AG10803 (cell line): Measurements from ENCODE around the gene SAV1.

Source experiments
- DNase-seq: peaks from one replicate; pipeline ENCODE4 v3.0.0; 2010; ENCODE audit warnings: low read depth
- H3K4me3 ChIP-seq: 2 replicates; pipeline ENCODE4 v1.5.1; 2011; ENCODE audit warnings: mild to moderate bottlenecking, low read length, control low read depth
- TF ChIP-seq, protein P1 (sequence below): conservative IDR thresholded peaks from 2 replicates; pipeline ENCODE4 v1.5.1; 2011; ENCODE audit warnings: mild to moderate bottlenecking, low read length, control low read depth, inconsistent platforms

The SAV1 gene

DNA sequence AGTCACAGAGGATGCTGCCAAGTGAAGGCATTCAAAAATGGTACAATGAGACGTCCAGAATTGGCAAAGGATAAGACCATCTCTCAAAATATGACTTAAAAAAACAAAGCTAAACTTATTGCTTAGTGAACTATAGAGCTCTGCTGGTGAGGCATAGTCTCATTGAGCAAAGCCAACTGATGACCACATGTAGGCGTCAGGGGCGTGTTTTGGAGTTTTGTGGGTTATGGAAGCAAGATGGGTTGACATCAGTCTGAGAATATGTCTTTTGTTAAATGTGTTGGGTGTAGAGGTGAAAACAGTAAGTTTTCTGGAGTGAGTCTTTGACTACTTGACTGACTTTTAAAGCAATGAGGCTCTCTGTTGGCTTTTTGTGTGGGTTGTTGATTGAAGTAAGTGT, 60.9 kb downstream of the SAV1 start:
- peak; percentile 89 for DNase-seq
- no peak overlapping the region for H3K4me3 ChIP-seq
- TF ChIP-seq, protein P1, sequence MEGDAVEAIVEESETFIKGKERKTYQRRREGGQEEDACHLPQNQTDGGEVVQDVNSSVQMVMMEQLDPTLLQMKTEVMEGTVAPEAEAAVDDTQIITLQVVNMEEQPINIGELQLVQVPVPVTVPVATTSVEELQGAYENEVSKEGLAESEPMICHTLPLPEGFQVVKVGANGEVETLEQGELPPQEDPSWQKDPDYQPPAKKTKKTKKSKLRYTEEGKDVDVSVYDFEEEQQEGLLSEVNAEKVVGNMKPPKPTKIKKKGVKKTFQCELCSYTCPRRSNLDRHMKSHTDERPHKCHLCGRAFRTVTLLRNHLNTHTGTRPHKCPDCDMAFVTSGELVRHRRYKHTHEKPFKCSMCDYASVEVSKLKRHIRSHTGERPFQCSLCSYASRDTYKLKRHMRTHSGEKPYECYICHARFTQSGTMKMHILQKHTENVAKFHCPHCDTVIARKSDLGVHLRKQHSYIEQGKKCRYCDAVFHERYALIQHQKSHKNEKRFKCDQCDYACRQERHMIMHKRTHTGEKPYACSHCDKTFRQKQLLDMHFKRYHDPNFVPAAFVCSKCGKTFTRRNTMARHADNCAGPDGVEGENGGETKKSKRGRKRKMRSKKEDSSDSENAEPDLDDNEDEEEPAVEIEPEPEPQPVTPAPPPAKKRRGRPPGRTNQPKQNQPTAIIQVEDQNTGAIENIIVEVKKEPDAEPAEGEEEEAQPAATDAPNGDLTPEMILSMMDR = no peak

GRCh38 chr14:50606468-50606867, 61.6 kb downstream of the SAV1 start:
- TF ChIP-seq, protein P1 = no peak
- H3K4me3 ChIP-seq = no peak overlapping the region
- DNase-seq = no peak

DNA sequence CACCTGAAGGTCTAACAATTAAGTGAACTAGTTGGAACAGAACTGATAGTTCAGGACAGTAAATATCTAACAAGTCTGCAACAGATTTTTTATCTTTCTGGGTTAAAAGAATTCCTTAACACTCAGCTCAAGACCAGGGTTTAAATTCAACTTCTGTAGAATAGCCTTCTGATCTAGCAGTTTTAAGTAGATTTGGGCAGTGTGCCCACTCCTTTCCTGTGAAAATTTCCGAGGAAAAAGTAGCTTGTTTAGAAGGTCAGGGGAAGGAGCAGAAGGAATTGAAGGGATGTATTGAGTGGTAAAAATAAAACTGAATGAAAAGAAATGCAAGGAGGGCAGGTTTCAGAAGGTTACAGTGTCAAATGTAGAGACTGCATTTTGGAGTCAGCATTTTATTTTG, 62.3 kb downstream of the SAV1 start:
- no peak overlapping the region for H3K4me3 ChIP-seq
- no peak for DNase-seq
- TF ChIP-seq, protein P1 = no peak

DNA sequence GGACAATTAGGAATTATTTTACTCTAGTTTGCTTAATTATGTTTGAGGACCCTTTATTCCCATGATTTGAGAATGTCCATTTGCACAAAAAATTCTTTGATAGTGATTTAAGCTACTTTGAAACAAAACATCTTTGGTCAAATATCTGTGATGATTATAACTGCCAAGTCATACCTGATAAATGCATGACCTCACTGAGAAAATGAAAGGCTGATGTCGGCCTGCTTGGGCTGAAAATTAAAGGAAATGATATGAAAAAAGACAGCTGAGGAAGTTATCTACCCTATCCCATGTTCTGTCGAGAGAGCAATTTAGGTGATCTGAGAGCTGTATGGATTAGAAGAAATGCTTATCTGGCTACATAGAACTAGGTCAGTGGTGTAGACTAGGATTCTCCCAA, 64.5 kb downstream of the SAV1 start:
- TF ChIP-seq, protein P1 = no peak
- H3K4me3 ChIP-seq = no peak overlapping the region
- no peak for DNase-seq

GRCh38 chr14:50602035-50602434, 66.1 kb downstream of the SAV1 start:
- TF ChIP-seq, protein P1 = no peak
- no peak overlapping the region for H3K4me3 ChIP-seq
- DNase-seq = no peak

DNA sequence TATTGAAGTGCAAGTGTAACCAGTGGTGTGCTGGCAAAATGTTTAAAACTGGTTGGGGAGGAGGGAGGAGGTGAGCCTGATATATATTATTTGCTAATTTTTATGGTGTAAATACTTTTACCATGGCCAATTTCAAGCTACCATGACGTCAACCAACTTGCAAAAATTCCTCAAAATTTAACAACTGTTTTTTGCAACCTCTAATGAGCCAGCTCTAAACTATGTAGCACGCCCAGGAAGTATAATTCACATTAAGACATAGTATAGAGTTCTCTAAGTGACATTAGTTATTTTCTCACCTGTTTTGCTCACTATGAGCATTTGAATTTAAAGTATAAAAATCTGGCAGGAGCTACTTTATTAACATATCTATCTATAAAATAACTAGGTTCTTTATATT, 66.7 kb downstream of the SAV1 start:
- H3K4me3 ChIP-seq = no peak overlapping the region
- DNase-seq = peak; percentile 30
- TF ChIP-seq, protein P1 = no peak

- no peak overlapping the region for H3K4me3 ChIP-seq
- no peak for DNase-seq
- TF ChIP-seq, protein P1 = no peak
Observed at GRCh38 chr14:50600849-50601248, 67.3 kb downstream of the SAV1 start.
